Measurements from ENCODE around the gene CDK5R1.

CDK5R1 gene

DNA sequence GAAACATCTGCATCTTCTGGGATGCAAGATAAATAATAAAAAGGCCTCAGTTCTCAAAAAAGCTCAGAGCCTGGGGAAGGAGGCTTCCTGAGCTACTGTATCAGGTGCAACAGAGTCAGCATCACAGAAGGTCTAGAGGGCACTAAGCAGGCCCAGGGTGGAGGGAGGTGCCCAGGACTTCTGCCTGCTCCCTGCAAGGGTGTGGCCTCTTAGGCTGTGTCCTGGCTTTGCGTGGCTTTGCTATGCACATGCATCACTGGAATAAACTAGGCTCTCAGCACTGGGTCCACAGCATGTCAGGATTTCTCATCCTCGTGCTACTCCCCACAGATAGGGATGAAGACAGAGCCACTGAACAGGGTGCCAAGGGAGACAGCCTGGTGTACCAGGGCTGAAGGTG lies 25.5 kb downstream of the CDK5R1 start:
- no peak for DNase-seq (ENCODE audit: extremely low read depth, low read depth)
- TF ChIP-seq CTCF (IDR thresholded peaks at IDR 0.05; ENCODE audit: low read depth, low read length) = no peak

- DNase-seq (ENCODE audit: extremely low read depth, low read depth) = no peak
- no peak for TF ChIP-seq CTCF (IDR thresholded peaks at IDR 0.05; ENCODE audit: low read depth, low read length)
These were observed 26.8 kb downstream of the CDK5R1 start for GRCh38 chr17:32513579-32513978.

- no peak for TF ChIP-seq CTCF (IDR thresholded peaks at IDR 0.05; ENCODE audit: low read depth, low read length)
- no peak for DNase-seq (ENCODE audit: extremely low read depth, low read depth)
These were observed 27.8 kb downstream of the CDK5R1 start for GRCh38 chr17:32514606-32515005.

GRCh38 chr17:32515677-32516383 lies 29.0 kb downstream of the CDK5R1 start:
- DNase-seq (ENCODE audit: extremely low read depth, low read depth) = no peak
- TF ChIP-seq CTCF (IDR thresholded peaks at IDR 0.05; ENCODE audit: low read depth, low read length) = no peak

- no peak for TF ChIP-seq CTCF (IDR thresholded peaks at IDR 0.05; ENCODE audit: low read depth, low read length)
- DNase-seq (ENCODE audit: extremely low read depth, low read depth) = no peak
These were observed 29.7 kb downstream of the CDK5R1 start for GRCh38 chr17:32516450-32516849.

- no peak for DNase-seq (ENCODE audit: extremely low read depth, low read depth)
- no peak for TF ChIP-seq CTCF (IDR thresholded peaks at IDR 0.05; ENCODE audit: low read depth, low read length)
These were observed 30.3 kb downstream of the CDK5R1 start for GRCh38 chr17:32516940-32517701.

DNA sequence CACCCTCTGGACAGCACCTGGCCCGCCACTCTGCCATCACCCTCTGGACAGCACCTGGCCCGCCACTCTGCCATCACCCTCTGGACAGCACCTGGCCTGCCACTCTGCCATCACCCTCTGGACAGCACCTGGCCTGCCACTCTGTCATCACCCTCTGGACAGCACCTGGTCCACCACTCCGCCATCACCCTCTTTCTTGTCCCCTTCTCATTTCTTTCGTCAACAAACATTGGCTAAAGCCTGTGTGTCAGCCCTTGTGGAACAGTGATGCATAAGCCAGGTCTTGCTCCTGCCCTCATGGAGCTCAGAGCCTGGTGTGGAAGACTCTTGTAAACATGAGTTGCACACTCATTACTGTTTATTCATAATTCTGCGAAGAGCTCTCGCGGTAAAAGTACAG lies 31.2 kb downstream of the CDK5R1 start:
- TF ChIP-seq CTCF (IDR thresholded peaks at IDR 0.05; ENCODE audit: low read depth, low read length) = no peak
- DNase-seq (ENCODE audit: extremely low read depth, low read depth) = no peak

All from AG09319 (cell line).